Right lobe of liver (tissue), 6 donors: ENCODE data around the gene MATN1. TPM values are rescaled to one million over a fixed set of nuclear protein-coding genes. Genes with fewer than 3 reads are reported as not detected.

Experiments
- ATAC-seq, 4 donors: fragments of 200-7000 bp; cut with Tn5 transposase; one replicate each; pipeline ENCODE4 v1.9.1; 2020; ENCODE audit warnings: mild to moderate bottlenecking in 4 of 4, moderate library complexity in 4 of 4
- DNase-seq, 3 donors: peaks; one replicate each; pipeline ENCODE4 v3.0.0-alpha.2; 2020
- H3K27ac ChIP-seq, 3 donors: fragments of 200-600 bp; one replicate each; pipeline ENCODE4 v1.8.0; 2022
- H3K27me3 ChIP-seq, 2 donors: fragments of 200-600 bp; one replicate each; pipeline ENCODE4 v1.8.0; 2022
- H3K36me3 ChIP-seq, 4 donors: fragments of 200-600 bp; sonication (generic) in 1 of 4; one replicate each; pipeline versions ENCODE4 v1.5.1 to v1.8.0; 2017 to 2022; ENCODE audit warnings: control low read depth in 1 of 4
- H3K4me1 ChIP-seq, 4 donors: fragments of 200-600 bp; sonication (generic) in 1 of 4; one replicate each; pipeline versions ENCODE4 v1.5.1 to v1.8.0; 2017 to 2022; ENCODE audit warnings: control low read depth in 1 of 4
- H3K4me3 ChIP-seq, 3 donors: fragments of 200-600 bp; one replicate each; pipeline ENCODE4 v1.8.0; 2022
- H3K9me3 ChIP-seq, 4 donors: fragments of 200-600 bp; sonication (generic) in 1 of 4; one replicate each; pipeline versions ENCODE4 v1.5.1 to v1.8.0; 2017 to 2022; ENCODE audit warnings: control low read depth in 1 of 4
- CTCF ChIP-seq, 4 donors: fragments of 200-600 bp in 3 of 4; fragments of 450-650 bp in 1 of 4; IDR thresholded peaks; one replicate each; pipeline versions ENCODE4 v1.5.1 to v1.8.0; 2016 to 2022; ENCODE audit warnings: antibody characterized with exemption in 4 of 4, mild to moderate bottlenecking in 2 of 4
- POLR2A ChIP-seq: fragments of 450-650 bp; IDR thresholded peaks from one replicate; pipeline ENCODE4 v1.6.1; 2017; ENCODE audit warnings: antibody characterized with exemption, mild to moderate bottlenecking
- WGBS: methylation state at CpG from one replicate; pipeline ENCODE4 v1.1.6; 2018; ENCODE audit warnings: low coverage, low lambda C conversion rate; ENCODE audit not compliant: insufficient coverage; ENCODE audit errors: missing lambda C conversion rate; 5-methylcytosine and 5-hydroxymethylcytosine counted together
- intact Hi-C, 2 donors: fragments of 100-400 bp; cut with DNase I; formaldehyde crosslinking; loops; one replicate each; pipeline versions ENCODE4 v1.11.2 to v1.14.1; 2022
- total RNA-seq, 6 experiments: library from RNA; depleted of rRNA in 2 of 6; stranded (reverse); fragments of >200 nt in 2 of 6; fragmentation: NEBNext Ultra II Directional in 3 of 6; extraction: Animal tissue kit (Norgen Biotek cat#: 25700) in 3 of 6; gene quantifications; one replicate each; pipeline versions ENCODE4 v1.1.0 to v1.2.4, GENCODE V29; 2016 to 2023
- donor health status: DM: no; HTN: yes; CAD: no.
- donor health status: DM: no; HTN: no; CAD: no.
- donor health status: DM: no; HTN: no; CAD: no.
- donor health status: DM: no; HTN: yes; CAD: no.
- donor health status: DM: no; HTN: yes; CAD: no.

The MATN1 gene
- total RNA-seq, 6 experiments from 2014 or later = not detected

GRCh38 chr1:30680429-30680828 is 43.0 kb downstream of the MATN1 start:
- Histone ChIP-seq H3K9me3 (no peaks in the 10 kb centered on the region), H3K4me3 (no peak overlapping the region), H3K27me3 (no peaks in the 10 kb centered on the region), H3K27ac (no peak overlapping the region), H3K4me1 (peaks cover 0 to 3% (median 0%) of the 10 kb centered on the region in 4 donors), H3K36me3 (no peaks in the 10 kb centered on the region)
- no peak for TF ChIP-seq POLR2A
- TF ChIP-seq CTCF (IDR thresholded peaks at IDR 0.05) = no peak
- no CpG with 5 or more reads among the region's 7 CpGs for WGBS
- ATAC-seq (no peak), DNase-seq (peak in 1 of 3 donors; percentile 29)
- intact Hi-C loops = no loop called here

DNA sequence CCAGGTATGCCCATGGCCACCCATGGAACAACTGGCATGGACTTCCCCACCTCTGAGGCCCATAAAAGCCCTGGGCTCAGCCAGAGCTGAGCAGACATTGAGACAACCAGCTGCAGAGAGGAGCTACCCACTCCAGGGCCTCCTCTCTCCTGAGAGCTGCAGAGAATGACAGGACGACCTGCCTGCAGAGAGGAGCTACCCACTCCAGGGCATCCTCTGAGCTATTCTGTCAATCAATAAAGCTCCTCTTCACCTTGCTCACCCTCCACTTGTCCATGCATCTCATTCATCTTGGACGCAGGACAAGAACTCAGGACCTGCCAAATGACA is 43.4 kb downstream of the MATN1 start:
- TF ChIP-seq CTCF (IDR thresholded peaks at IDR 0.05) (no peak), POLR2A (no peak)
- Histone ChIP-seq H3K9me3 (no peaks in the 10 kb centered on the region), H3K4me3 (no peak overlapping the region), H3K36me3 (no peaks in the 10 kb centered on the region), H3K27ac (no peak overlapping the region), H3K4me1 (peaks cover 0 to 8% (median 0%) of the 10 kb centered on the region in 4 donors), H3K27me3 (no peaks in the 10 kb centered on the region)
- WGBS = 78% methylated on average over 1 of the region's 2 CpGs
- DNase-seq = no peak
- no peak for ATAC-seq
- intact Hi-C loops = no loop called here

GRCh38 chr1:30679201-30679975 is 44.0 kb downstream of the MATN1 start:
- WGBS = no CpG with 5 or more reads among the region's 2 CpGs

DNA sequence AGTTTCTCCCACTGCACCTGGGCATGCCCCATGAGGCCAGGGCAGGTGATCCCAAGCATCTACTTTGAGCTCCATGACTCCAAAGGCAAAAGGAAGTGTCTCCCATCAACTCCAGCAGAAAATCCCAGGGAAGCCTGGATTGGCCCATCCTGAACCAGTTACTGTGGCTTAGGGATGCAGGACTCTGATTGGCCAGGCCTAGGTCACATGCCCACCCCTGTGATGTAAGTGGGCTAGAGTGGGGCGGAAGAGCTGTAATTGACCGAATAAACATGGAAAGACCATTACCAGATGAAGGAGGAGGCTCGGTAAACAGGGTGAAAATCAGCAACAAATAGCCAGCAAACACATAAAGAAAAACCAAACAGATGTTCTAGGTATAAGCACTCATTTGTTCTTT is 45.2 kb downstream of the MATN1 start:
- TF ChIP-seq CTCF (IDR thresholded peaks at IDR 0.05) (no peak), POLR2A (no peak)
- DNase-seq (peak in 1 of 3 donors; percentile 11), ATAC-seq (no peak)
- H3K4me3 ChIP-seq = no peak overlapping the region
- H3K27me3 ChIP-seq = no peaks in the 10 kb centered on the region
- H3K9me3 ChIP-seq = no peaks in the 10 kb centered on the region
- H3K4me1 ChIP-seq = peaks cover 0 to 8% (median 0%) of the 10 kb centered on the region in 4 donors
- WGBS = 70% methylated on average over 2 of the region's 3 CpGs
- no peak overlapping the region for H3K27ac ChIP-seq
- intact Hi-C loops = no loop called here
- no peaks in the 10 kb centered on the region for H3K36me3 ChIP-seq

More at GRCh38 chr1:30679201-30679975, 44.0 kb downstream of the MATN1 start:
- Histone ChIP-seq H3K27me3 (no peaks in the 10 kb centered on the region), H3K9me3 (no peaks in the 10 kb centered on the region), H3K4me3 (no peak overlapping the region), H3K36me3 (no peaks in the 10 kb centered on the region), H3K27ac (no peak overlapping the region), H3K4me1 (peaks cover 0 to 8% (median 0%) of the 10 kb centered on the region in 4 donors)
- intact Hi-C loops = no loop called here
- DNase-seq (peak in 1 of 3 donors; percentile 47), ATAC-seq (no peak)
- no peak for TF ChIP-seq CTCF (IDR thresholded peaks at IDR 0.05)
